ENCODE measurements around the gene RETNLB.

Gene RETNLB

DNA sequence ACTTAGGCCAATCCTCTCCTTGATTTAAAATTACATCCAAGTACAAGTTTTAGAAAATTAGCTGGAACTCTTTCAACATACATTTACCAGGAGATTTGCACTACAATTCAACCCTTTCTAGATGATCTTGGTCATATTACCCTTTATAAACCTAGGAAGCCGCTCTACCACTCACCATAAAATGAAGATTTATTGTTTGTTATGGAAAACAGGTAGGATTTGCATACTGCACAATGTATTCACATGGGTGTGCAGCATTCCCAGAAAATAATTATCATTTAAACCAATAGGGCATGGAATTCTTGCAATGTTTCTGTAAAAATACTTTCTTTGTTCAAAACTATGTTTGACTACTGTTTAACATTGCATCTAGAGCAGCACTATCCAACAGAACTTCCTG, 18.4 kb upstream of the RETNLB start:
- TF ChIP-seq, protein P1, sequence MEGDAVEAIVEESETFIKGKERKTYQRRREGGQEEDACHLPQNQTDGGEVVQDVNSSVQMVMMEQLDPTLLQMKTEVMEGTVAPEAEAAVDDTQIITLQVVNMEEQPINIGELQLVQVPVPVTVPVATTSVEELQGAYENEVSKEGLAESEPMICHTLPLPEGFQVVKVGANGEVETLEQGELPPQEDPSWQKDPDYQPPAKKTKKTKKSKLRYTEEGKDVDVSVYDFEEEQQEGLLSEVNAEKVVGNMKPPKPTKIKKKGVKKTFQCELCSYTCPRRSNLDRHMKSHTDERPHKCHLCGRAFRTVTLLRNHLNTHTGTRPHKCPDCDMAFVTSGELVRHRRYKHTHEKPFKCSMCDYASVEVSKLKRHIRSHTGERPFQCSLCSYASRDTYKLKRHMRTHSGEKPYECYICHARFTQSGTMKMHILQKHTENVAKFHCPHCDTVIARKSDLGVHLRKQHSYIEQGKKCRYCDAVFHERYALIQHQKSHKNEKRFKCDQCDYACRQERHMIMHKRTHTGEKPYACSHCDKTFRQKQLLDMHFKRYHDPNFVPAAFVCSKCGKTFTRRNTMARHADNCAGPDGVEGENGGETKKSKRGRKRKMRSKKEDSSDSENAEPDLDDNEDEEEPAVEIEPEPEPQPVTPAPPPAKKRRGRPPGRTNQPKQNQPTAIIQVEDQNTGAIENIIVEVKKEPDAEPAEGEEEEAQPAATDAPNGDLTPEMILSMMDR (IDR thresholded peaks at IDR 0.05; ENCODE audit: low read depth, low read length) = no peak
- DNase-seq (ENCODE audit: low read depth in 2 of 2) = no peak
- H3K4me3 ChIP-seq (replicated peaks in 1 of 2; ENCODE audit: low read depth in 2 of 2, low read length in 2 of 2) = no peak overlapping the region

DNA sequence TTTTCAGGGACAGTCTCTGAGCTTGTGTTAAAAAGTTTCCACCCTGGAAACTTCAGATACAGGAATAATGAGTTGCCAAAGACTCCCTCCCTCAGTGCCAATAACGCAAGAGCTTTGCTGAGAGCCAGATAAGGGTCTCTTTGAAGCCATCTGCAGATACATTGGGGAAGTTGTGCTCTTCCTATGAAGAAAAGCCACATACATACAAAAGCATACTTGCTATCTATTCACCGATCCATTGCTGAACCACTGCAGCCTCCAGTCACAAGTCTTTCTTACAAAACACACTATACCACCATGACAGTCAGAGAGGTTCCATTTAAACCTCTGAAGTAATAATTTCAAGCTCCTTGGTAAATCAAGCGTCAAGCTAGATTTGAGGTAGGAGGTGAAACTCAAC, 10.0 kb upstream of the RETNLB start:
- TF ChIP-seq, protein P1 (IDR thresholded peaks at IDR 0.05; ENCODE audit: low read depth, low read length) = no peak
- no peak overlapping the region for H3K4me3 ChIP-seq (replicated peaks in 1 of 2; ENCODE audit: low read depth in 2 of 2, low read length in 2 of 2)
- DNase-seq (ENCODE audit: low read depth in 2 of 2) = no peak

DNA sequence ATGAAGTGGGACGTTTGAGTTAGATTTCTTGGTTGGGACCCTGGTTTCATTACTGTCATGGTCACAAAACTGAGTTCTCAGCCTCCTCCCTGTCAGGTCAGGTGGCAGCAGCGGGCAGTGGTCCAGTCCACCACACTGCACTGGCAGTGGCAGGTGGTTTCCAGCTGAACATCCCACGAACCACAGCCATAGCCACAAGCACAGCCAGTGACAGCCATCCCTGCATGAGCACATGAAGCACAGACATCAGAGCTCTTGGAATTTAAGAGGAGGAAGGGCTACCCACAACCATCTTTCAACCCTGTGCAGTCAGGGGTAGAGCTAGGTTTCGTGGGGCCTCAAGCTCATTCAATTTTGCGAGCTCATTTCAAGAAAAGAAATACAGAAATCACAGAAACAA, 1.5 kb downstream of the RETNLB start:
- no peak overlapping the region for H3K4me3 ChIP-seq (replicated peaks in 1 of 2; ENCODE audit: low read depth in 2 of 2, low read length in 2 of 2)
- no peak for DNase-seq (ENCODE audit: low read depth in 2 of 2)
- TF ChIP-seq, protein P1 (IDR thresholded peaks at IDR 0.05; ENCODE audit: low read depth, low read length) = no peak

DNA sequence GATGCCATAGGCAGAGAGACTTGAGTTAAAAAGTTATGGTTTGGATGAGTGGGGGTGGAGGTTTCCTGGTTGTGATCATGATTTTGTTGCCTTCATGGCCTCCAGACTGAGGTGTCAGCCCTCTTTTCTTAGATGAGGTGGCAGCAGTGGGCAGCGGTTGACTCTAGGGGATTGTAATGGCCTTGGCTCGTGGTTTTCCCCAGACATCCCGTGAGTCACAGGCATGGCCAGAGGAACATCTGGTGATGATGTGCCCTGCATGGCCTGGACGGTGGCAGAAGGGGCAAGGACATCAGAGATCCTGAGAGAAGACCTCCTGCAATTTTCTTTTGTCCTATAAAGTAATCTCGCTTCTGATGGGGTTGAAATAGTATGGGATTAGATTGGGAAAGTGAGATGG, 12.4 kb downstream of the RETNLB start:
- TF ChIP-seq, protein P1 (IDR thresholded peaks at IDR 0.05; ENCODE audit: low read depth, low read length) = no peak
- DNase-seq (ENCODE audit: low read depth in 2 of 2) = no peak
- H3K4me3 ChIP-seq (replicated peaks in 1 of 2; ENCODE audit: low read depth in 2 of 2, low read length in 2 of 2) = no peak overlapping the region

- no peak overlapping the region for H3K4me3 ChIP-seq (replicated peaks in 1 of 2; ENCODE audit: low read depth in 2 of 2, low read length in 2 of 2)
- TF ChIP-seq, protein P1 (IDR thresholded peaks at IDR 0.05; ENCODE audit: low read depth, low read length) = no peak
- DNase-seq (ENCODE audit: low read depth in 2 of 2) = no peak
These were observed 14.3 kb downstream of the RETNLB start for GRCh38 chr3:108742929-108743328.

- TF ChIP-seq, protein P1 (IDR thresholded peaks at IDR 0.05; ENCODE audit: low read depth, low read length) = no peak
These were observed 20.4 kb downstream of the RETNLB start for GRCh38 chr3:108736821-108737220.

GRCh38 chr3:108728934-108729333, 28.3 kb downstream of the RETNLB start:
- no peak for DNase-seq (ENCODE audit: low read depth in 2 of 2)
- H3K4me3 ChIP-seq (replicated peaks in 1 of 2; ENCODE audit: low read depth in 2 of 2, low read length in 2 of 2) = no peak overlapping the region
- TF ChIP-seq, protein P1 (IDR thresholded peaks at IDR 0.05; ENCODE audit: low read depth, low read length) = no peak

More at GRCh38 chr3:108736821-108737220, 20.4 kb downstream of the RETNLB start:
- DNase-seq (ENCODE audit: low read depth in 2 of 2) = no peak
- H3K4me3 ChIP-seq (replicated peaks in 1 of 2; ENCODE audit: low read depth in 2 of 2, low read length in 2 of 2) = no peak overlapping the region

Measured in cardiac fibroblast (primary cell).